NCI-H748 treated with DMSO at 0.1 percent for 48 hours (cell line): ENCODE data around the gene BAG3.
"Not testable (repeated sequence)": the region's sequence is repeated elsewhere in the genome, so short reads cannot be mapped to it uniquely, and the experiment has no call there.

ENCODE experiments used
- DNase-seq: peaks from one replicate; lab custom pipeline; 2025; lab: John Stamatoyannopoulos, UW

Gene BAG3

GRCh38 chr10:119693262-119693957 lies 42.2 kb downstream of the BAG3 start:
- DNase-seq = no peak

DNA sequence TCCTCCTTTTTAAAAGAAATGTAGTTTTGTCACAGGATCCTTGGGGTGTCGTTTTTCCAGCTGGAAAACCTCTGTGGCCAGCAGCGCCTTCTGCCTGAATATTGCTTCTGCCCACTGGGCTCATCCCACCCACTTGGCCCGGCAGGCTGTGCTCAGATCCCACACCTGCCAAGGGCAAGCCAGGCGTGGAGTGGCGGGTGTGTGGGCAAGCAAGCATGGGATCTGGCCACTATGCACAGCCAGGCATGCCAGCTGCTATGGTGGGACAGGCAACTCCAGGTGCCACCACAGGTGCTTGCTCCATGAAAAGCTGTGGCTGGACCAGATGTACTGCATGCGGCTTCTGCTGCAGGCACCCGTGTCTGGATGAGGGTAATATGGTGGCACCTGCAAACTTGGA lies 43.4 kb downstream of the BAG3 start:
- no peak for DNase-seq

GRCh38 chr10:119700321-119700954 lies 49.3 kb downstream of the BAG3 start:
- DNase-seq = no peak

DNA sequence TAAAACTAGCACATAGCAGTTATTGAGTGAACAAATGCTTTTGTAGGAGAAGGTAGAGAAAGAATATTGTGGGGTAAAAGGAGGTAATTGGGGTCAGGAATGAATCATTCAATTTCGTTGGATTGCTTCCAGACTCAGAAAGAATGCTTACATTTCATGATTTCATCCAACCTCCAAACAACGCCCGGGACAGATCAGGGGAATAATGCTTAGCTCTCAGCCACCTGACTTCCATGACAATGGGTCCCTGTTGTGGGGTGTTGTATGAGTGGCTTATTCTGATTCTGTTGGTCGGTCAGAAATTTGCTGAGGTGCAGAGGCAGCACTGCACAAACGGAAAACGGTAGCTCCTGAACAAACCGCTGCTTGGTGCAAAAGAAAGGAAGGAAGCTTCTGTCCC lies 50.7 kb downstream of the BAG3 start:
- DNase-seq = no peak

DNA sequence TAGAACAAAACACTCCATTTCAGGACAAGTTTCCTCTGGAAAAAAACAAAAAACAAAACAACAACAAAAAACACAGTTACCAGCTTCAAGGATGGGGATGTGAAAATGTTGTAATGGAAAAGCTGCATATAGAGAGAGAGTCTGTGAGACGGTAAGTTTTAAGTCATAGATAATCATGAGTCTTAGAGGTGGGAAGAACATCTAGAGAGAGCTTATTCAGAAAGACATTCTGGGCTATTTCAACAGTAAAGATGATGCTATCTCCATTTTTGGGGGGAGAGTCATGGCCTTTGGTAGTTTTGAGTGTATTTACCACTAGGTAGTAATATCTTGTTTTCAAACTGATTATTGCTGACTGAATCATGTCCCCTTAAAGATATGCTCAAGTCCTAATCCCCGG lies 51.4 kb downstream of the BAG3 start:
- DNase-seq = no peak

DNA sequence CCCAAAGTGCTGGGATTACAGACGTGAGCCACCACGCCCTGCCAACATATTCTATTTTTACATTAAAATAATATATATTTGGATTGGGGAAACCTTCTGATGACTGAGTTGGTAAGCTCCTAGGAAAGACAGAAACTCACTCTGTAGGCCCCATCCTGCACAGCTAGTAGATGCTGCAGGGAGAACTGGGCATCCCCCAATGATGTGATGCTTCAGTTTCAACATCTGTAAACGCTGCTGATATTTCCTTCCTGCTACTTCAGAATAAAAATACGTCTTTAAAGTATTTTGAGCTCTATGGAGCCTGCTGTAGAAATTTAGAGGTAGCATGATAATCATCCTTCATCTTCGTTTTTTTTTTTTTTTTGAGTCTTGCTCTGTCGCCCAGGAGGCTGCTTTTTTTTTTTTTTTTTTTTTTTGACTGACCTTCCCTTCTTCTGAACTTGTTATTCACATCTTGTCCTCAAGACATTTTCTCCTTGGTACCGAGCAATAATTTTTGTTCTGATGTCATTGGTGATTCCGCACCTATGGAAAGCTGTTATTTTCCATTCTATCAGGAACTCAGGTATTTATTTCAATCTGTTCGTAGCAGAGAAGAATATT lies 52.8 kb downstream of the BAG3 start:
- DNase-seq = no peak

- DNase-seq = no peak
Measured at GRCh38 chr10:119705434-119705831, 54.3 kb downstream of the BAG3 start.

GRCh38 chr10:119706521-119707278 lies 55.5 kb downstream of the BAG3 start:
- DNase-seq = no peak

DNA sequence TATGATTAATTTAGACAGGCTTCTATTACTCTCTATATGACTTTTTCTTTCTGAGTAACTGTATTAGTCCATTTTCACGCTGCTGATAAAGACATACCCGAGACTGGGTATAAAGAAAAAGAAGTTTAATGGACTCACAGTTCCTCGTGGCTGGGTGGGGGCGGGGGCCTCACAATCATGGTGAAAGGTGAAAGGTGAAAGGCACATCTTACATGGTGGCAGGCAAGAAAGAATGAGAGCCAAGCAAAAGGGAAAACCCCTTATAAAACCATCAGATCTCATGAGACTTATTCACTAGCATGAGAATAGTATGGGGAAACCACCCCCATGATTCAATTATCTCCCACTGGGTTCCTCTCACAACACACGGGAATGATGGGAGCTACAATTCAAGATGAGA lies 56.2 kb downstream of the BAG3 start:
- not testable (repeated sequence) for DNase-seq

GRCh38 chr10:119710935-119711334 lies 59.8 kb downstream of the BAG3 start:
- DNase-seq = not testable (repeated sequence)

DNA sequence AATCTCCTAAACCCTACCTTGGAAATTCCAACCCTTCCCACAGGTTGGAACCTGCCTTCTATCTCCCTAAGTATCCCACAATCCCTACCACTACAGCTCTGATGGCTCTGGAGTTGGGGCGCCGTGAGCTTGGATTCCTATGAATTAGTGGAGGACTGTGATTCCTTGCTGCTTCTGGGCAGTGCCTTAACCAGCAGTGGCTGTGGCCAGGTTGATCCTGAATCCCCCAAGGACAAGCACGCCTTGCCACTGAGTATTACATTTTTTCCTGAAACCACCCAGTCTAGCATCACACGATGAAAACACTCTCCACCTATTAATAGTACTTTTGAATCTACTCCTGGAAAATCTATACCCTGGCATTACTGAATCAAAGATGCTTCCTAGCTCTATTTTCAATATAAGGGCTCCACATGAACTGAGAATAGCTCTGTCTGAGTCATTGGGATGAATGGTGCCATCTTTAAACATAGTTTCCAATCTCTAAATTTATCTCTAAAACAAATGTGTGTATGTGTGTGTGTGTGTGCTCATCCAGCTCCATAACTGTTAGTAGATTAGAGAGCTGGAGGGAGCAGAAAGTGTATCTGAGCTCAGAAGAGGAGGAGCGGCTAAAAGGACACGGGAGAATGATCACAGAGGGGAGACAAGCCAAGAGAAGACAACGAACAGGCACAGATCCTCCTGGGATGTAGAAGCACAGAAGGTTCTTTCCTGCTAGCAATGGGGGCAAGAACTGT lies 62.7 kb downstream of the BAG3 start:
- no peak for DNase-seq

- DNase-seq = no peak
Measured at GRCh38 chr10:119714484-119714816, 63.3 kb downstream of the BAG3 start.

DNA sequence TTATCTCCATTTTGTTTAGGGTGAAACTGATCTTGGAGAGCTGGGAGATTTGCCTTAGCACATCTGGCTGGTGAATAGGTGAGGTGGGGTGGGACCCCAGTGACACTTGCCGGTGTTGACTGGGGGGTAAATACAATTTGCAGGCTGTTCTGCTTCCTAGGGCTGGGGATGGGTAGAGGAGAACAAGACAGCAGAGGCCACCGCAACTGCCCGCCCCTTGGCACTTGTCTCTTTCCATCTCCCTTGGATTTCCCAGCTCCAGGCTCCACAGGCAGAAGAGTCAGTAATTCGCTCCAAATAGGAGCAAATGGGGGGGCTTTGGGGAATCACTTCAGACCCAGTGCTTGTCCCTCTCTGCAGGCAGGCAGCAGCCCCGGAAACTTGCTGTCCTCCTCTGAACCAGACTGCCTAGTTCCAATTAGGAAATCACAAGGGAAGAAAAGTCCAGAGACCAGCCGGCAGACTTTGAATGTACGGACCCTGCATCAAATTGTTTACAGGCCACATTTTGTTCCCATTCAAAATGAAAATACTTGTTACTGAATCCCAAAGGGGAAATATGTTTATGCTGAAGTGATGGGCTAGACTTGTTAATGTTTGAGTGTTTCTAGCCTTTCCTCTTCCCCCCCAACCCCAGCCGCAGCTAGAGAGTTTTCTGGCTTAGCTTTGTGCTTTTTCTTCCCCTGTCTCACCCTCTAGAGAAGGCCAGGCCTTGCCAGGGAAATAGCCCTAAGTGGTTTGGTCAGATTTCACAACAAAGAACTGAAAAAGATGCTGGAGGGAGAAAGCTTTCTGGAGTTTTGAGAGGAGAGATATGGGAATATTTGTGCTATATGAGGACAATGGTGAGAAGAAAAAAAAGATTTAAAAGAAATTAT lies 64.7 kb downstream of the BAG3 start:
- DNase-seq = no peak

DNA sequence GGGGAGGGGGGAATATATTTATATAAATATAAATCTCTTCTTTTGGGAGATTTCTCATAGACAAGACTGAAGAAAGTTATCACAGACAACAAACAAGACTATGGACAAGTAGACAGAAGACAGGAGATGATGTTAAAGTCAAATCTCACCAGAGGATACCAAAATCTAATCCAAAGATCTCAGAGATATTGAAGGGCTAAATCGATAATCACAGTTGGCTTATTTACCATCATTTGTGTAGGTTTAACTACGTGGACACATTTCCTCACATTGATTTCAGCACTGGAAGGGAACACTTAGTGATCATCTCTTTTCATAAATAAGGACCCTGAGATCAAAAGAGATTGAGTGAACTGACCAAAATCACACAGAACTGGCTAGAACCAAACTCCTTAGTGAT lies 72.0 kb downstream of the BAG3 start:
- DNase-seq = no peak

DNA sequence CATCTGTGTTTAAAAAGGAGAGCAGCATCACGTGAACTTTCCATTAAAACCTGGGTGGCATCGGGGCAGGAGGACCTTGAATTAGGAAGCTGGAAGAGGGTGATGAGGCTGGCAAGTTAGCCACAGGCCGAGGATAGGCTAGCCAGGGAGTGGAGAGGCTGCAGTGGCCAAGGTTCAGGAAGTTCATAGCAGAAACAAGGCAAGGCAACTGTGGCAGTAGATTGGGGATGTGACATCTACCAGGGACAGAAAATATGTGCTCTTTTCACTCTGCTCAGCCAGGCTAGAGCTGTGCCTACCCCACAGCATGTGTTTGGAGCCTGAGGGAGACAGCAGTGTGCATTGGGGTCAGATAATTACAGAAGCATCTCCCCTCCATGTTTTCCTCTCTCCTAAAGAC lies 72.4 kb downstream of the BAG3 start:
- no peak for DNase-seq

DNA sequence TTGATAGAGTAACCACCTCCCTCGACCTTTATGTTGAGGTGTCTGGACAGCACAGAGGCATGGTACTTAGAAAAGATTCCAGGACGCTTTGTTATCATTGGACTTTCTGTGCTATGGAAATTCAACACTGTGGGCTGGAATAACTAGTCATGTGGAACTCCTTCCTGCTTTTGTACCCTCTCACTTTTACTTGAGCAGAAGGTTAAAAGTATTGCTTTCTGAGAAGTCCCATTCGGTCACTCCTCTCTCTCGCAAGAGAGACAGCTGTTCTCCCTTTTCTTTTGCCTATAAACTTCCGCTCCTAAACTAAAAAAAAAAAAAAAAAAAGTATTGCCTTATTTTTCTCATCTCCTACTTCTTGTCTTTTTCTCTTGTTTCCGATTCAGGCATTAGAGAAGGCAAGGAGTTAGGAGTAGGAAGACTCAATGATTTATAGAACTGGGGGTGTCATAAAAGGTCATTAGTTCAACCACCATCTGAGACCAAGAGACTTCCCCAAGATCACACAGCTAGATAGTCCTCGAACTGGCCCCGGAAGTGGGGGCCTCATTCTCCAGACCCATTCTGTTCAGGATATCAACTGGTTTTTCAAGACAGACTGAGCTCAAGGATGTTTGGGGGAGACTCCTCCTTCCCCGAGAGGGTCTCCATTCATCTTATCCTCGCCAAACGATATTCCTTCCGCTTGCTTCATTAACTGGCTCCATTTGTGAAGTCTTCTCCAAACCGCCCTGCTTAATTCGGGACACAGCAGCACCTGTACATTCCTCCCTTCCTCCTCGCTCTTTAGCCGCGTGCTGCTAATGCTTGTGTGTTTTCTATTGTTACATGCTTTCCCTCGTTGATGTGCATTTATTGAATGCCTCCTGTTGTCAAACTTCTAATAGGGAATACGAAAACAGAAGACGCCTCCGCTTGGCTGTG lies 73.7 kb downstream of the BAG3 start:
- no peak for DNase-seq

DNA sequence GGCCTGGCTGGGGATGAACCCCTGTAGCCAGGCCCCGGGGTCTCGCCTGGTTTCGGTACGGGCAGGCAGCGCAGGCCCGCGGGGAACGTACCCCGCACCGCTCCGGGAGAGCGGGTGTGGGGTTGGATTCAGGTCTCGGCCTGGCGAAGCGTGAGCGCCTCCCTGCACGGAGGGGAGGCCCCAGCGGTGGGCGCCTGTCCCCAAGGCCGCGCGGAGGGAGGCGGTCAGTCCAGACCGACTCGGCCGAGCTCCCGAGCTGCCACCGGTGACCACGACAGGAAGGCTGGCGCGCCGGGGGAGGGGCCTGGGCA lies 74.3 kb downstream of the BAG3 start:
- DNase-seq = no peak

GRCh38 chr10:119725828-119726675 lies 74.9 kb downstream of the BAG3 start, which contains the start of gene INPP5F:
TSS of gene INPP5F (plus strand) at chr10:119726050. CDS start at chr10:119726263, 213 bp downstream.
- DNase-seq = peak; percentile 86

DNA sequence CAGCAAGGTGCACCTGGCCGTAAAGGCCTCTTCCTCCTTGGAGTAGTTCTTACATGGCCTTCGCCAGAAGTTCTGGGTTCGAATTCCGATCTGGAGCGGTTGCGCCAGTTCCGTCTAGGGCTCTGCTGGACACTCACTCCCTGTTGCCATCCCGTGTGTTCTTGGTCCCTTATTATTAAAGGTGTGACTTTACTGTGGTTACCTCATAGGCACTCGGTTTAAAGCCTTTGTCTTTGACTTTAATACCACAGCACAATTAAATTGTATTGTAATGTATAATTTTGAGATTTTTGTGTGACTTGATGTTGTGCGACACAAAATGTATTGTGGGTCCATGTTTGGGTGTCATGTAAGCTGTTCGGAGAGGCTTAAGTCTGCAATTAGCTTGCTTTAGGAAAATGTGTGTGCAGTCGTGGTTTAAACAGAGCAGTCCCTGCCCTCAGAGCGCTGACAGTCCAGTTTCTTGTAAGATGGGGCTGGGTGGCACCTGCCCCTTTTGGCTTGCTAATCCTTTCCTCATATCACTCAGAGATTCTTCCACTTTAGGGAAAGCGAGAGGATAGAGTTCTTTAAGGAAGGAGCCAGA lies 75.6 kb downstream of the BAG3 start:
- no peak for DNase-seq
